Chondrocyte (in vitro differentiated cells): Measurements from ENCODE around the gene TMEM184C. TPM values are rescaled to one million over a fixed set of nuclear protein-coding genes. Genes with fewer than 3 reads are reported as not detected.

Experiments
- DNase-seq: peaks from one replicate; pipeline ENCODE4 v3.0.0; 2021; ENCODE audit warnings: mixed read lengths, low spot score
- H3K27ac Mint-ChIP-seq: one replicate; pipeline ENCODE4 v1.8.0; 2021; ENCODE audit warnings: mild to moderate bottlenecking, moderate library complexity, mixed read lengths; ENCODE audit not compliant: unreplicated experiment
- H3K27me3 Mint-ChIP-seq: 2 replicates; pipeline ENCODE4 v1.8.0; 2021; ENCODE audit warnings: low read depth, mixed read lengths
- H3K36me3 Mint-ChIP-seq: 2 replicates; pipeline ENCODE4 v1.8.0; 2021; ENCODE audit warnings: low read depth, mixed read lengths
- H3K4me1 Mint-ChIP-seq: 2 replicates; pipeline ENCODE4 v1.8.0; 2021; ENCODE audit warnings: low read depth, mild to moderate bottlenecking, mixed read lengths
- H3K4me3 Mint-ChIP-seq: one replicate; pipeline ENCODE4 v1.8.0; 2021; ENCODE audit warnings: mild to moderate bottlenecking, moderate library complexity, mixed read lengths; ENCODE audit not compliant: unreplicated experiment
- H3K9me3 Mint-ChIP-seq: 2 replicates; pipeline ENCODE4 v1.8.0; 2021; ENCODE audit warnings: low read depth, mixed read lengths
- total RNA-seq: library from RNA; stranded (reverse); gene quantifications from 3 replicates; pipeline ENCODE4 v1.2.1, GENCODE V29; 2021
- TF ChIP-seq, protein P1 (sequence below): fragments of 200-600 bp; sonication (generic); IDR thresholded peaks from 2 replicates; pipeline ENCODE4 v1.5.0; 2021; ENCODE audit warnings: antibody characterized with exemption, mild to moderate bottlenecking, moderate library complexity

Gene TMEM184C
- total RNA-seq, 1 donor from 2014 or later = 35.3 TPM

DNA sequence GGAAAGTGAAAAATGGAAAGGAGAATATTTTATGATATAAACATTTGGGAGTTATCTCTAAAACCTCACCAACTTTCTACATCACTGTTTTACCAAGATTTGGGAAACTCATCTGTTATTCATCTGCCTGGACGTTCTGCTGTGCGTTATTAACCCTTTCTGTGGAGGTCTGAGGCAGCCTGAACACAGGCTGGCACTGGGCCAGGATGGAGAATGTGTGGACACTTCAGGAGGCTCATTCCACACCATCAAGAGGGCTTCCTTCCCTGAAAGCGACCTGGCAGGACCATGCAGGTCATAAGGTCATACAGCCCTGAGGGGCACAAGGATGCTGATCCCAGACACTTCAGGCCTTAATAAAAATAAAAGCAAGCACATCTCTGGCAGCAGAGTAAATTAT, 31.2 kb upstream of the TMEM184C start:
- peaks cover 4% of the 10 kb centered on the region for H3K9me3 Mint-ChIP-seq

DNA sequence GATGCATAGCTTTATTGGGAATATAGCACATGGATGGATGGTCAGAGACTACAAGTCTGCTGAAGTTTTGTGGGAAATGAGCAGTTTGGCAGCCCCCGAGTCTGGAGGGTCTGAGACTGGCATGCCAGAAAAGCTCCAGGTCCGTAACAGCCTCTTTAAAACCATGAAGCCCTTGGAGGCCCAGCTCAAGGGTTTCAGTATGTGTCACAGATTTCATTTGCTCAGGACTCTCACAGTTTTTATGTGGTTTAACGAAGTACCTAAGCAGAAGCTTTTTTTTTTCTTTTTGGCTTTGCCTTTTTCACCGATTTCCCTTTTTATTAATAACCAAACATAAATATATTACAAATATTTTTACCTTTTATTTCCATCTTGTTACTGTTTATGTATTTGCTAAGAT, 30.6 kb upstream of the TMEM184C start:
- peaks cover 61% of the 10 kb centered on the region for H3K4me1 Mint-ChIP-seq

More for the DNA sequence above, 31.2 kb upstream of the TMEM184C start:
- TF ChIP-seq, protein P1, sequence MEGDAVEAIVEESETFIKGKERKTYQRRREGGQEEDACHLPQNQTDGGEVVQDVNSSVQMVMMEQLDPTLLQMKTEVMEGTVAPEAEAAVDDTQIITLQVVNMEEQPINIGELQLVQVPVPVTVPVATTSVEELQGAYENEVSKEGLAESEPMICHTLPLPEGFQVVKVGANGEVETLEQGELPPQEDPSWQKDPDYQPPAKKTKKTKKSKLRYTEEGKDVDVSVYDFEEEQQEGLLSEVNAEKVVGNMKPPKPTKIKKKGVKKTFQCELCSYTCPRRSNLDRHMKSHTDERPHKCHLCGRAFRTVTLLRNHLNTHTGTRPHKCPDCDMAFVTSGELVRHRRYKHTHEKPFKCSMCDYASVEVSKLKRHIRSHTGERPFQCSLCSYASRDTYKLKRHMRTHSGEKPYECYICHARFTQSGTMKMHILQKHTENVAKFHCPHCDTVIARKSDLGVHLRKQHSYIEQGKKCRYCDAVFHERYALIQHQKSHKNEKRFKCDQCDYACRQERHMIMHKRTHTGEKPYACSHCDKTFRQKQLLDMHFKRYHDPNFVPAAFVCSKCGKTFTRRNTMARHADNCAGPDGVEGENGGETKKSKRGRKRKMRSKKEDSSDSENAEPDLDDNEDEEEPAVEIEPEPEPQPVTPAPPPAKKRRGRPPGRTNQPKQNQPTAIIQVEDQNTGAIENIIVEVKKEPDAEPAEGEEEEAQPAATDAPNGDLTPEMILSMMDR = no peak
- Mint-ChIP-seq H3K36me3 (no peaks in the 10 kb centered on the region), H3K27ac (no peak overlapping the region), H3K4me1 (peaks cover 60% of the 10 kb centered on the region), H3K27me3 (no peaks in the 10 kb centered on the region), H3K4me3 (no peak overlapping the region)
- no peak for DNase-seq

GRCh38 chr4:147587041-147587440, 30.2 kb upstream of the TMEM184C start:
- Mint-ChIP-seq H3K36me3 (no peaks in the 10 kb centered on the region), H3K4me3 (no peak overlapping the region), H3K4me1 (peaks cover 56% of the 10 kb centered on the region), H3K27me3 (no peaks in the 10 kb centered on the region), H3K27ac (peak overlapping the region; percentile 22), H3K9me3 (peaks cover 4% of the 10 kb centered on the region)
- TF ChIP-seq, protein P1 = no peak
- no peak for DNase-seq

More for the DNA sequence above, 30.6 kb upstream of the TMEM184C start:
- TF ChIP-seq, protein P1 = no peak
- no peak for DNase-seq
- Mint-ChIP-seq H3K36me3 (no peaks in the 10 kb centered on the region), H3K27me3 (no peaks in the 10 kb centered on the region), H3K9me3 (peaks cover 4% of the 10 kb centered on the region), H3K4me3 (no peak overlapping the region), H3K27ac (no peak overlapping the region)

DNA sequence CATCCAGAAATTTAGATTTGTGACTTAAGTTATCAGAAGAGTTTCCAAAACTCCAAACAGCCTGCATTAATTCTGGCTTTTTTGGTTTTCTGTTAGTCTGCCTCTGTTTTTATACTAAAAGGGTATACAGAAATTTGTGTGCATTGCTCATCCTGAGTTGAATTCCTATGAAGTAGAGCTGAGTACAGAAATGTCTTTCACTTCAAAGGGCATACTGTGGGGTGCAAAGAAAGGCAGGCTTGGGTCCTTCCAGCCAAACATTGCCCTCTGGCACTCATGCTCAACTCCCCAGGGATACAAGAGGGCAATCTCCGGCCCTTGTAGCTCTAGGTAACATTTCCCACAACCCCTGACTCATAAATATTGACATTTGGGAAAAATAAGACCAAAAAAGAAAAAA, 27.6 kb upstream of the TMEM184C start:
- peak overlapping the region; percentile 47 for H3K4me3 Mint-ChIP-seq
- H3K27me3 Mint-ChIP-seq = no peaks in the 10 kb centered on the region
- peaks cover 3% of the 10 kb centered on the region for H3K9me3 Mint-ChIP-seq
- H3K36me3 Mint-ChIP-seq = no peaks in the 10 kb centered on the region
- H3K4me1 Mint-ChIP-seq = peaks cover 44% of the 10 kb centered on the region
- H3K27ac Mint-ChIP-seq = peak overlapping the region; percentile 81
- DNase-seq = no peak
- TF ChIP-seq, protein P1 = no peak

- no peak for DNase-seq
- Mint-ChIP-seq H3K36me3 (no peaks in the 10 kb centered on the region), H3K4me1 (peaks cover 44% of the 10 kb centered on the region), H3K9me3 (no peaks in the 10 kb centered on the region), H3K4me3 (no peak overlapping the region), H3K27ac (peak overlapping the region; percentile 81), H3K27me3 (no peaks in the 10 kb centered on the region)
- TF ChIP-seq, protein P1 = peak; percentile 97
These were observed 26.8 kb upstream of the TMEM184C start for GRCh38 chr4:147590249-147590920.
